HG03442 (cell line): Measurements from ENCODE around the gene IQCC.
"Not testable (repeated sequence)": the region's sequence is repeated elsewhere in the genome, so short reads cannot be mapped to it uniquely, and the experiment has no call there.

Experiments used
- ATAC-seq: cut with Tn5 transposase; IDR thresholded peaks from one replicate; pipeline ENCODE4 v1.9.1; 2021; ENCODE audit warnings: mild to moderate bottlenecking, moderate library complexity; ENCODE audit not compliant: unreplicated experiment

Gene IQCC

GRCh38 chr1:32205401-32206370 is at the start of gene IQCC:
Gene IQCC, plus strand, starts transcription at chr1:32205671. Its CDS starts 11 bp downstream, at chr1:32205682.
- ATAC-seq: no peak

DNA sequence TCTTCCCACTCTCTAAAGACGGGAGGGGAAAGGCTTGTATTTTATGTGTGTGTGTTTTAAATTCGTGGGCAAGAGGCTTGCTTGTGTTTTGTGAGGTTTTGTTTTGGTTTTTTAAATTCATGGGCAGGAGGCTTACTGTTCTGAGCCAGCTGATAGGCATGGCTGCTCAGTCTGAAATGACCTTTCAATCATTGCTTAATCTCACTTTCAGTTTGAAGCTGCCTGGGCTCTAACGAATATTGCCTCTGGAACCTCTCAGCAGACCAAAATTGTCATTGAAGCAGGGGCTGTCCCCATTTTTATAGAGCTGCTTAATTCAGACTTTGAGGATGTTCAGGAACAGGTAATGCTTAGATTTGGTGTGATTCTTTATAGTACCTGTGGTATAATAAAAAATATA is 46.3 kb upstream of the IQCC start:
- no peak for ATAC-seq

DNA sequence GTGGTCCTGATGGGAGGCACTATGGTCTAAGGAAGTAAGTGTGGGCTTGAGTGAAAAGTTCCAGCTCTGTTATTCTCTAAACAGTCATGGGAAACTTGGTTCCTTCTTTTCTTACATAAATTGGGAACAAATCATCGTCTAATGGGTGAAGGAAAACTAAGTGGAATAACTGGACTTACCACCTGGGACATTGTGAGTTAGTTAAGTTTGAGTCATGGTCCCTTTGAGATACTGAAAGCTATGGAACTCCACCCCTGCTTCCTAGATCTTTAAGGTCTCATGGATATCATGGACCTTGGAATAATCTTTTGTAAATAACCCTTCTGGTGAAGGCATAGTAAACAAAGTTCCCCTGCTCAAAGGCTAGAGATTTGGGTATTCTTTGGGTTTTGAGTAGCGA is 42.1 kb upstream of the IQCC start:
- no peak for ATAC-seq

GRCh38 chr1:32165633-32166032 is 39.8 kb upstream of the IQCC start:
- not testable (repeated sequence) for ATAC-seq

DNA sequence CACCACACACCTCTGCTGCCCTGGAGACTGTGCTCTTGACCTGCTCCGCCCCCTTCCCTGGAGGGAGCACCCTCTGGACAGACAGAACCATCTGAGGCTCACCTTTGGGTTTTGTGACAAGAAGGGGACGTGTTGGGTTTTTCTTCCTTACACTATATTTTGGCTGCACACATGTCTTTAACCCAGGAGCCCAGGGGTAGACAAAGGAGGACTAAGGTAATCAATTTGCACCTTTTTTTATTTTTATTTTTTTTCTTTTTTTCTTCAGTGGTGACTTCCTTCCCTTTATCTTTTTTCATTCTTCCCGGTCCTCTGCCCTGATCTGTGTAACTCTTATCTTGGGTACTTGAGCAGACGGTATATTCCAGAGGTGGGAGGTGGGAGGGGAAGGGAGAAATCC is 34.5 kb upstream of the IQCC start:
- no peak for ATAC-seq

DNA sequence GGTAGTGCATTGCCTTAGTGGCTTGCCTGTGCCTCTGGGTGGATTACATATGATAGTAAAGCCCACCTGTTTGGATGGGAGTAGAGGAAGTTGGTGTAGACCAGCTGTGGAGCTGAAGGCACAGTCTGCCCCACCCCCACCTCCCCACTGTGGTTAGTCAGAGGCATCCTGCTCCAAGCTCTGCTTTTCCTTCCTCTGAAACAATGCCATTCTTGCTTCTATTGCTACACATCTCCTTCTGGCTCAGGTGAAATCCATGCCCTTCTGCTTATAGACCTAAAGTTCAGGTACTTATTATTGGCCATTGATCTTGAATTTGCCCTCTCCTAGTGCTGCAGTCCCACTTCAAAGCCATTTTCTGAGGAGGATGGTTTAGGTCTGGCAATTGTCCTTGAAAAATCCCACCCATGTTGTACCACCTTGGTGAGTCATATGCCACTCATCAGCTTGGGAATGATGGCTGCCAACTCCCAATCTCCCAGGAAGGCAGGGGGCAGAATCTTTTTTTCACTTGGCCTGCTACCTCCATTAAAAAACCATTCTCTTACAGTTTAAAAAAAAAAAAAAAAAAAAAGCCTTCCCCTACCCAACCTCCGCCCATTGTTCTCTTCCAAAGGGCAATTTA is 32.7 kb upstream of the IQCC start:
- no peak for ATAC-seq

- no peak for ATAC-seq
Measured at GRCh38 chr1:32178380-32179192, 26.9 kb upstream of the IQCC start.

DNA sequence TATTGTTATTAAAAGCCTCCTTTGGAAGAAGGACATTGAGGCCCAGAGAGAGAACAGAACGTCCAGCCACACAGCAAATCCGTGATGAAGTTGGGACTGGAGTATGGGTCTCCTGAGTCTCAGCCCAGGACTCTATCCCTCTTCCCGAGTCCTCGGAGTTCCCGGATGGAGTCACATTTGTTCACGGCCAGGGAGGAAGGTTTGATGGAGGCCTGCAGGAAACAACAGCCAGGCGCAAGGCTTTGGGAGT is 26.4 kb upstream of the IQCC start:
- no peak for ATAC-seq

DNA sequence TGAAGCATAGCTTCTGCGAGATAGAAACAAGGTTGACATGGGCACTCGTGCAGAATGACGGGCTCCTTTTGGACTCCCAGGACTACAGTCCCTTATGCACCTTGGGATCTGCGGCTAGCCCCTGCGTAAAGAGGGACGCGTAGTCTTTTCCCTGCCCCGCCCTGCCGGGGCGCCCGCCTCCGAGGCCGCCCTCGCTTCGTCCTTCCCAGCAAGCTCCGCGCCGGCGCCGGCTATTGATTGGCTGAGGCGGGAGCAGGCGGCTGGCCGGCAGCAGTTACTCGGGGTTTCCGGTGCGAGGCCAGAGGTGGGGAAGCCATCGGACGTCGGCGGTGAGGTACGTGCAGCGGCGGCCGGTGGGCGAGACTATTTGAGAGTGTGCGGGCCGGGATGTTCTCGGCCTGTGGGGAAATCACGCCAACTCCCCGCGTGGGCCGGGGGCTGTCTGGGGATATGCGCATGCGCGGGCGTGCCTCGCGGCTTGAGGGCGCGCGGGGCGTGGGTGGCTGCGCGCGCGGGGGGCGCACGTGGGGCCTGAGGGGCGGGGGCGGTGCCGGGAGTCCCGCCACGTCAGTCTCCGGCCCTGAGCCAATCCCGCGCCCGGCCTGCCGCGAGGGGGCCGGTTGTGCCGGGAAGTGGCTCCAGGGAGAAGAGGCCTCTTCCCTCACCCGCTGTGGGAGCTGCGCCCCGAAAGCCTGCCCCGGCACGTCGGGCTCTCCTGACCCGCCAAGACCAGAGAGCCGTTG is 25.9 kb upstream of the IQCC start, which contains the start of gene TXLNA:
Gene TXLNA (plus strand): TSS at position 233 of the 743 bp plus-strand sequence. CDS start 671 bp downstream, outside the sequence.
- peak; percentile 84 for ATAC-seq

DNA sequence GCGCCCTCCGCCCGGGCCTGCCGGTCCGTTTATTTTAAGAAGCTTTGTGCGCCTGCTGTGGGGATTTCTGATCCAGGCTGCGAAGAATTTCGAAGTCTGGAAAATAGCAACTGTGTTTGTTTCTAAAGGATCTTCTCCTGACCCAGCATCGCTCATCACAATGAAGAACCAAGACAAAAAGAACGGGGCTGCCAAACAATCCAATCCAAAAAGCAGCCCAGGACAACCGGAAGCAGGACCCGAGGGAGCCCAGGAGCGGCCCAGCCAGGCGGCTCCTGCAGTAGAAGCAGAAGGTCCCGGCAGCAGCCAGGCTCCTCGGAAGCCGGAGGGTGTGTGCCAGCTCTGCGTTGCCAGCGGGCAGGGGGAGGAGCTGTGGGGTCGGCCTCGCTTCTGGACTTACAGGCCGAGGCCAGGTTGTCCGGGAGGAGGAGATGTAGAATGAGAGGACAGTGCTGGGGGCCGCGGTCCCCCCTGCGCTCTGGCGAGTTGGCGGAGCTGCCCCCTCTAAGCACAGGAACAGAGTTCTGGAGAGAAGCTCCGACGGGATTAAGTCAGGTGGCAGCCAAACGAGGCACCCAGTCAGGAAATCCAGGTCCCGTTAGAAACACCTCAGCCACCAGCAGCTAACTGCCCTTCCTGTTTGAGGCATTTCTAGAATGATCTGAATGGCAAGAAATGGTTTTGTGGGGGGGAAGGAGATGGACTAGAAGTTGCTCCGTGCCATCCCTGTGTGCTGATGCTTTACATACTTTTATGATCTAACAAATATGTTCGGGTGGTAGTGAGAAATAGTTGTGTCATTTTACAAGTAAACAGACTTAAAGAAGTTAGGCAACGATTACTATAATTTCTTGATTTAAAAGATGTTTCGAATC is 25.0 kb upstream of the IQCC start:
- no peak for ATAC-seq

GRCh38 chr1:32181065-32181464 is 24.4 kb upstream of the IQCC start:
- ATAC-seq: no peak

DNA sequence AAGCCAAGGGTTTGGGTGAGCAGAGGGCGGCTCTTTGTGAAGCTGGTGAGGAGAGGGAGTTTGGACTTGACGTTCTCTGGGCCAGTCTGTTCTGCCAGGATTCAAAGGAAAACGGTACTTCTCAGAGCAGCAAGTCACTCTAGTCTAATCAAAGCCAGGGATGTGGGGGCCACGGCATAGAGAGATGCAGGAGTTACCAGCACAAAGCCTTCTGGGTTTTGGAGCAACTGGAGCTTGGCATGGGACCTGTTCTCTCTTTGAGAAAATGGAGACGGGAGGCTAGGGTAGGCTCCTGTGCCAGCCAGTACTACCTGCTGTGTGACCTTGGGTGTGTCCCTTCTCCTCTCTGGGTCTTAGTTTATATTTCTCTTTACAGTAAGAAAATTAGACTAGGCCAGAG is 23.9 kb upstream of the IQCC start:
- ATAC-seq: no peak

- ATAC-seq: no peak
Measured at GRCh38 chr1:32182060-32182459, 23.4 kb upstream of the IQCC start.

DNA sequence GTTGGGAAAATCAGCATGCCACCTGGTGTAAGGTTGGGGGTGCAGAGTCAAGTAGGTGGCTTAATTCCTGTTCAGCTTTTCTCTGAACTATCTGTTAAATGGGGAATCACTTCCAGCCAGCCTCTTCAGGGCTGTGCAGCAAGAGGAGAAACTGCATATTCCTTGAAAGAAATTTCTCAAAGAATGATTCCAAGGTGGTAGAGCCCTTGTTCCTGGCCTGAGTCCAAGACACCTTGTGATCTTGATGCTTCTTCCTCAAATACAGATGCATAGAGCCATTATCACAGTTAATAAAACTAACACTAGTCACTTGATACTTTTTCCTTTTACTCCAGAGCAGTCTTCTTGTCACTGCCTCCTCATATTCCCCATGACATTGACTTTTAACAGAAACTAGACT is 20.8 kb upstream of the IQCC start:
- no peak for ATAC-seq

GRCh38 chr1:32186077-32186476 is 19.4 kb upstream of the IQCC start:
- ATAC-seq: no peak

DNA sequence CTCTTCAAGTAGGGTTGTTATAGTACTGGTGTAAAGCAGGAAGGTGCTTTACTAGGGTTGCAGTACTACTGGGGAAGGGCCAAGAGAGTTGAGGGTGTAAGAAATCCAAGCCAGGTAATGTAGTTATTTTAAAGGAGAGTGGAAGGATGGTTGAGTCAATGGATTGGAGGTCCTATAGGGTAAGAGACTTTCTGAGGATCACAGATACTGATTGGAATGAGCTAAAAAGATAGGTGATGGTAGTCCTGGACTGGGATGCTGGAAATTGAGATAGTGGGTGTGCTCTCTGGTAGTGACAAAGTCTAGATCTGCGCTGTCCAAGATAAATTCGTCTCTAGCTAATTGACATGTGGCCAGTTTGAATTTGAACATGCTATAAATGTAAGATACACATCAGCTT is 19.0 kb upstream of the IQCC start:
- ATAC-seq: no peak

GRCh38 chr1:32187850-32188249 is 17.6 kb upstream of the IQCC start:
- no peak for ATAC-seq

GRCh38 chr1:32192220-32192948 is 13.1 kb upstream of the IQCC start:
- no peak for ATAC-seq

GRCh38 chr1:32194984-32195383 is 10.5 kb upstream of the IQCC start:
- ATAC-seq: no peak
